ENCODE results near the gene CIRBP.
A peak's percentile ranks its signal among the peaks of the same experiment; 100 is the strongest.
"Not testable (repeated sequence)": the region's sequence is repeated elsewhere in the genome, so short reads cannot be mapped to it uniquely, and the experiment has no call there.

The CIRBP gene

GRCh38 chr19:1243768-1244692 is 25.1 kb upstream of the CIRBP start:
- DNase-seq: peak in 55 of 56 donors; percentile 24 to 93 (median 73)

GRCh38 chr19:1244693-1245451 is 24.3 kb upstream of the CIRBP start:
- DNase-seq: peak in 13 of 56 donors; percentile 4 to 66 (median 29)

DNA sequence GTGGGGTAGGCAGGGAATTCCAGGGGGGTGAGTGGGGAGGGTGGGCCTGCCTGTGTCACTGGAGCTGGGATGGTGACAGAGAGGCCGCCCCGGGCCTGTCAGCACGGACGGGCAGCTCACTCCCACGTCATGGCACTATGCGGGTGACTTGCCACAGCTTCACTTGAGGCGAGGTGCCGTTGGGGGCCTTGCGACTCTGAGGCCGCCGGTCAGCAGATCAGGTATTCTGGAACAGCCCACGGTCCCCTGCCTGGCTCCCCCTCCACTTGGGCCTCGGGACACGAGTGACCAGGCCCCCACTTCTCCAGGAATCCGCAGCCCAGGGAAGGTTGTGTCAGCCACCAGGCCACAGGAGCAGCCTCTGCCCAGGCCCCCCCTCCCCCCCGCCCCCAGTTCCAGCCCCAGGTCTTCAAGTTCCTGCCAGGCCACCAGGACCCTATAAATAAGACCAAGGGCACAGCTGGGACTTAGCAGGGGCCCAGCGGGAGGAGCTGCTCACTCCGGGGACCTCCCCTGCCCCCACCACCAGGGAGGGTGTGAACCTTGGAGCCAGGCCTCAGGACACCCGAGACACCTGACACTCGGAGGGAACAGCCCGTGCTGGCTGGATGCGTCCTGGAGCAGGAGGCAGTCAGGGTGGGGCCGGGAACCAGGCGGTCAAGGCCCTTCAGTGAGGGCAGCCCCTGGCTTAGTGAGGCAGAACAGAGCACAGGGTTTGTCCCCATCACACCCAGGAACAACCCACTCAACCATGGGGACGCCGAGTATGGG is 23.5 kb upstream of the CIRBP start:
- peak in 2 of 56 donors; percentile 2 to 38 for DNase-seq

GRCh38 chr19:1246265-1247087 is 22.7 kb upstream of the CIRBP start:
- DNase-seq: not testable (repeated sequence)

- DNase-seq: no peak
Observed at GRCh38 chr19:1247748-1248138, 21.4 kb upstream of the CIRBP start.

DNA sequence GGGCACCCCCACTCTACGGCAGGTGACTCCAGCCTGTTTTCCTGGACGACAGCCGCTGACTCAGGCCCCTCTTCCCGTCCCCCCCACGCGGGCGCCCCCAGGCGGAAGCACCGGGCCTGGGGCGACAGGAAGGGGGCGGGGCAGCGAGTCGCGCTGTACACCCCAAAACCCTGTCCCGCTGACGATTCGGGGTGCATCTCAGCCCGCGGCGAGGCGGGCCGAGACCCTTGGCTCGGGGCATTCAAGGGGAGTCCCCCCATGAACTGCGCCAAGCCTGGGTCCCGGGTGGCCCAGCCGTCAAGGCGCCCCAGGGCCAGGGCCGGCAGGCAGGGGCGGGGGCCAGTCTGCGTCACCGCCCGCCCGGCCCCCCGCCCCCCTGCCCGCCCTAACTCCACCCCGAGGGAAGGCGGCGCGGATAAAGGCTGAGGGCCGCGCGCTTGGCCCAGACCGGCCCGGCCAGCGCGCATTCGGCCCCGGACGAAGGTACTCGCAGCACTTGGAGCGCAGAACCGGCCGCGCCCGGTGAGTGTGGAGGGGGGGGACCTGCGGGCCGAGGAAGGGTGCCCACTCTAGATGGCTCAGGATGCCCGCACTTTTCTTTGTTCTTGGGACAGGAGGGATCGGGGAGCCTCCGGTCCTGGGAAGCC is 20.9 kb upstream of the CIRBP start, which contains the start of gene MIDN:
MIDN (plus strand) TSS at position 445 of the 647 bp plus-strand sequence. CDS start 1,714 bp downstream, outside the sequence.
- DNase-seq: peak in 46 of 56 donors; percentile 32 to 89 (median 71)

DNA sequence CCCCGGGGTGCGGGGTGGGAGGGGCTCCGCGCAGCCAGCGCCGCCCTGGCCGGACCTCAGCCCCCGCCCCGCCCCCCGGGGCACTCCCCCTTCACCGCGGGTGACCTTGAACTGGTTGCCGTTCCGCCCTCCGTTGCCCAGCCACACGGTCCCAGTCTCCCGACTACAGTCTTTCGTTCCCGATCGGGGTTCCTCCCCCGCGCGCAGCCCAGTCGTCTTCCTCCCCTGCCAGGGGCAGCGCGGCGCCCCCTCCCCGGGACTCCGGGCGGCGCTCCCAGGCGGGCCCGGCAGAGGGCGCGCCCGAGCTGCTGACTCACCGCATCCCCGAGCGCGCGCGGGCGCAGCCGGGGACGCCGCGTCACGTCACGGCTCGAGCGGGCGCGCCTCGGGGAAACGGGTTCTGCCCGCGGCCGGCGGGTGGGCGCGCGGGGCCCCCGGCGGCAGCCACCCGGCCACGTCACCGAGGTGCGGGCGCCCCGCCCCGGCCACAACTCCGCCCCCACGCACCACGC is 20.3 kb upstream of the CIRBP start:
- peak in 49 of 56 donors; percentile 45 to 89 (median 77) for DNase-seq

DNA sequence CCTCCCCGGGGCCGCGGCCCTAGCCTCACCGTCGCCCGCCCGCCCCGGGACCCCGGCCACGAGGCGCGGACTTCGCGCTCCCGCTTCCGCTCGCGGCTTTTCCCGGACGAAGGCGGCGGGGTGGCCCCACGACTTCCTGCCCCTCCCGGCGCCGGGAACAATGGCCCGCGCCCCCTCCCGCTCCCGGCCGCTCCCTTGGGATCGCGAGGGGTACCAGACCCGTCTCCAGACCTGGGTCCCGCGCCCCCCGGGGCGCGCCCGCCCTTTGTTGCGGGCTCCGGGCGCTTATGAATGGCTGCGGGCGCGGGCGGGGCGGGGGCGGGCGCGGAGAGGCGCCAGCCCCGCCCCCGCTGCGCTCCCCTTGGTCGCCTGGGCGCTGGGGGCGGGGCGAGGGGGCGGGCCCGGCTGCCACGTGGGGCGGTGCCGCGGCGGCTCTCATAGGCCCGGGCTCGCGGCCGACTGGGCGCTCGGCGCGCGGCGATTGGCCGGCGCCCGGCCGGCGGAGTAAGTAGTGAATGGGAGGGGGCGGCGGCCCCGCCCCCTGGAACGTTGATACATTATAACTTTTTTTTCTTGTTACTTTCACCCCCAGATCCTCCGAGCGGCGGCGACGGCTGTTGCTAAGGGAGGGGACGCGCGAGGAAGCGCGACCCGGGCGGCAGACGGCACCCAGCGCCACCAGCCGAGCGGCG is 19.7 kb upstream of the CIRBP start:
- peak; percentile 52 to 95 (median 87) for DNase-seq

DNA sequence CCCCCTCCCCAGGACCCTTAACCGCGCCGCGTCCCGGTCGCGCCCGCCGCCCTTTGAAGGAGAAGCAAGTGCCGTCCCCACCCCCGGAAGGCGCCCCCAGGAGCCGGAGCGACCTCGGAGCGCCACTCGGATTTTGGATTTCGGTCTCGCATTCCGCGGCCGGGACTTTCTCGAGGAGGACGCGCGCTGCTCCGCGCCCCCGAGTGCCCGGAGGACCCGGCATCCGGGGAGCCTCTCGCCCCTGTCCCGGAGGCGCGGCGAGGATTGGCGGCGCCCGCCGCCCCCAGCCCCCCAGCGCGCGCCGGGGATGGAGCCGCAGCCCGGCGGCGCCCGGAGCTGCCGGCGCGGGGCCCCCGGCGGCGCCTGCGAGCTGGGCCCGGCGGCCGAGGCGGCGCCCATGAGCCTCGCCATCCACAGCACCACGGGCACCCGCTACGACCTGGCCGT is 19.1 kb upstream of the CIRBP start:
- DNase-seq: peak in 1 of 56 donors; percentile 46

GRCh38 chr19:1250437-1251260 is 18.5 kb upstream of the CIRBP start:
- peak in 47 of 56 donors; percentile 21 to 75 (median 59) for DNase-seq

DNA sequence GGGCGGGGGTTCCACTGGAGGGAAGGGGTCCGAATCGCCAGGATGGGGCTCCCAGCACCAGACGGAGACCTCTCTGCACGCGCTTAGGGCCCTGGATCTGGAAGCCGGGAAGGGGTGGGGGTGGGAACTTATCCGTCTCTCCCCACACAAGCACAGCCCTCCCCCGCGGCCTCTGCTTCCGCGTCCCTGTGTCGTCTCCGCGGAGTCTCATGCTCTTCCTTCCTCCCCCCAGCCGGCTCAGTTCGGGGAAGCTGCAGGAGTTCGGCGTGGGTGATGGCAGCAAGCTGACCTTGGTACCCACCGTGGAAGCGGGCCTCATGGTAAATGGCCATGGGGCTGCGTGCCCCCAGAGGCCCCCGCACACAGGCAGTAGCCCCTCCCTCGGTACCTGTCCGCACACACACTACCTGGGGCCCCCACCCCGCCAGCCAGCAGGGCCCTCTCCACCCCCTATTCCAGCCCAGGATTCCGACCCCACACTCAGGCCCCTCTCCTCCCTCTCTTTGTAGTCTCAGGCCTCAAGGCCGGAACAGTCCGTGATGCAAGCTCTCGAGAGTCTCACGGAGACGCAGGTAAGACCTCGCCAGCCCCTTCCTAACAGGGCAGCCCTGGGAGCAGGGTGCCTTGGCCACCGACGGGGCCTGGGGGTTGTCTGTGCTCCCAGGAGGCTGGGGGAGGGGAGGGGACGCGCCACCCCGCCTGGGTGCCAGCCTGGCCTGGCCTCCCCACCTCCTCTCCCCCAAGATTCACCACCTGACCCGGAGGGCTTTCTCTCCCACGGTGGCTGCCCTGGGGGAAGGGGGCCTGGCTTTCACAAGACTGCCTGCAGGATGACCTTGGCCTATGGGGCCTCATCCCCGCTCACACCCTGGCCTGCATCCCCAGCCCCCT is 17.6 kb upstream of the CIRBP start:
- DNase-seq: peak in 49 of 56 donors; percentile 25 to 84 (median 59)

- DNase-seq: peak in 54 of 56 donors; percentile 45 to 96 (median 86)
Observed at GRCh38 chr19:1252221-1252820, 16.8 kb upstream of the CIRBP start.

DNA sequence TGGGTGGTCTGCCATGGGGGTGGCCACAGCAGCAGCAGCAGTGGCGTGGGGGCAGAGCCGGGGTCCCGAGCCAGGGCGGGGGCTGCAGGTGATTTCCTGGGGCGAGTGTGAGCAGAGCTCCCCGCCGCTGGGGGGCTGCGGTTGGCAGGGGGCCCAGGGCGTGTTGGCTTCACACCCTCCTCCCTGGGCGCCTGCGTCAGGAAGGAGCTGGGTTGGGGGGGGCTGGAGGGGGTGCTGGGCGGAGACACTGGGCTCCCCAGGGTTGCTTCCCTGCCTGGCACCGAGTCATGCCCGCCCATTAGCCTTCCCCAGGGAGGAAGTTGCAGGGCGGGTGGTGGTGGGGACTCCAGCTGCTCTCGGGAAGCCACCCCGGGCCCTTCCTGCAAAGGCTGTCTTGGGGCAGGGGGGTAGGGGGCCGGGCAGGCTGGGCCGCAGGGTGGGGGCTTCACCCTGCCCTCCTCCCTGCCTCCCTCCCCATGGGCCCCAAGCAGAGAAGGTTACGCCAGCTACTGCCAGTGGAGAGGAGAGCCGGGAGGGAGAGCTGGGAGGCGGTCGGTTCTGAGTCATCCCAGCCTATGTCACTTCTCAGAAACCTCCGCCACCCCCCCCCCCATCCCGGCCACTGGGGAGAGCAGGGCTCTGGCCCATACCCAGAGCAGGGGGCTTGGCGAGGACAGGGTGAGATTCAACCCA is 16.2 kb upstream of the CIRBP start:
- DNase-seq: peak in 55 of 56 donors; percentile 73 to 99 (median 90)

DNA sequence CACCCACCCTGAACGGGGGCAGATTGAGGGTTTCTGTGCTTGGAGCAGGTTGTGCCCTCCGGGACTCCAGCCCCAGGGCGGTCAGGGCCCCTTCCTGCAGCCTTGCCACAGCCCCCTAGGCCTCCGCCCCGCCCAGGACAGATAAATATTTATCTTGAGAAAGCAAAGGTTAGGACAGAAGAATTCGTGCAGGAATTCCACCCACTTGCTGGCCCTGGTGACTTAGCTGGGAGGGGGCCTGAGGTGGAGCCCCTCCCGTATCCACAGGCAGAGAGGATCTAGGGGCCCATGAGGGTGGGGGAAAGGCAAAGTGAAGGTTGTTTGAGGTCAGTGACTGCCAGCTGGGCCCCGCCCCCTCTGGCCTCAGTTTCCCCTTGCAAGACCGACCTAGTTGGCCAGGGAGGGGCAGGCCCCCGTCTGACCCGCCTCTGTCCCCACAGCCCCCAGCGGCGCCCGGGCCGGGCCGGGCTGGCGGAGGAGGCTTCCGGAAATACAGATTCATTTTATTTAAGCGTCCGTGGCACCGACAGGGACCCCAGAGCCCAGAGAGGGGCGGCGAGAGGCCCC is 15.5 kb upstream of the CIRBP start:
- peak in 2 of 56 donors; percentile 33 to 60 for DNase-seq

DNA sequence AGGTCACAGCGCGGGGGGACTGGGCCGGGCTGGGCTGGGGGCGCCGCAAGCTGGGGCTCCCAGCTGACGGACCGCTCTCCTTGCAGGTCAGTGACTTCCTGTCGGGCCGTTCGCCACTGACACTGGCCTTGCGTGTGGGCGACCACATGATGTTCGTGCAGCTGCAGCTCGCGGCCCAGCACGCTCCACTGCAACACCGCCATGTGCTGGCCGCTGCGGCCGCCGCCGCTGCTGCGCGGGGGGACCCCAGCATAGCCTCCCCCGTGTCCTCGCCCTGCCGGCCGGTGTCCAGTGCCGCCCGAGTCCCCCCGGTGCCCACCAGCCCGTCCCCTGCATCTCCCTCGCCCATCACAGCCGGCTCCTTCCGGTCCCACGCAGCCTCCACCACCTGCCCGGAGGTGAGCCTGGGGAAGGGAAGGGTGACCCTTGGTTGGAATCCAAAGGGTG is 15.0 kb upstream of the CIRBP start:
- peak in 46 of 56 donors; percentile 7 to 75 (median 46) for DNase-seq
